ENCODE data around the gene DHRSX. TPM values are rescaled to one million over a fixed set of nuclear protein-coding genes. Genes with fewer than 3 reads are reported as not detected.

DHRSX gene
- total RNA-seq, 1 donor from 2014 or later: 34.2 TPM

- Mint-ChIP-seq H3K9me3 (no peaks in the 10 kb centered on the region), H3K4me1 (ENCODE audit: unreplicated experiment) (no peaks in the 10 kb centered on the region), H3K27ac (no peak overlapping the region), H3K4me3 (no peak overlapping the region), H3K27me3 (no peaks in the 10 kb centered on the region), H3K36me3 (peaks cover 8% of the 10 kb centered on the region)
- no peak for TF ChIP-seq CTCF (conservative IDR thresholded peaks at IDR 0.05)
- DNase-seq (ENCODE audit: extremely low spot score, unreplicated experiment): no peak
Measured at GRCh38 chrX:2418000-2418399, 82.8 kb downstream of the DHRSX start.

- Mint-ChIP-seq H3K4me1 (ENCODE audit: unreplicated experiment) (no peaks in the 10 kb centered on the region), H3K27ac (no peak overlapping the region), H3K4me3 (no peak overlapping the region), H3K9me3 (no peaks in the 10 kb centered on the region), H3K27me3 (no peaks in the 10 kb centered on the region), H3K36me3 (peaks cover 8% of the 10 kb centered on the region)
- no peak for TF ChIP-seq CTCF (conservative IDR thresholded peaks at IDR 0.05)
- DNase-seq (ENCODE audit: extremely low spot score, unreplicated experiment): no peak
Measured at GRCh38 chrX:2416851-2417604, 83.7 kb downstream of the DHRSX start.

GRCh38 chrX:2414384-2414783, 86.4 kb downstream of the DHRSX start:
- no peak overlapping the region for H3K4me3 Mint-ChIP-seq
- H3K36me3 Mint-ChIP-seq: peaks cover 1% of the 10 kb centered on the region
- TF ChIP-seq CTCF (conservative IDR thresholded peaks at IDR 0.05): no peak
- H3K27me3 Mint-ChIP-seq: no peaks in the 10 kb centered on the region
- H3K9me3 Mint-ChIP-seq: no peaks in the 10 kb centered on the region
- peaks cover 6% of the 10 kb centered on the region for H3K4me1 Mint-ChIP-seq (ENCODE audit: unreplicated experiment)
- no peak overlapping the region for H3K27ac Mint-ChIP-seq
- no peak for DNase-seq (ENCODE audit: extremely low spot score, unreplicated experiment)

DNA sequence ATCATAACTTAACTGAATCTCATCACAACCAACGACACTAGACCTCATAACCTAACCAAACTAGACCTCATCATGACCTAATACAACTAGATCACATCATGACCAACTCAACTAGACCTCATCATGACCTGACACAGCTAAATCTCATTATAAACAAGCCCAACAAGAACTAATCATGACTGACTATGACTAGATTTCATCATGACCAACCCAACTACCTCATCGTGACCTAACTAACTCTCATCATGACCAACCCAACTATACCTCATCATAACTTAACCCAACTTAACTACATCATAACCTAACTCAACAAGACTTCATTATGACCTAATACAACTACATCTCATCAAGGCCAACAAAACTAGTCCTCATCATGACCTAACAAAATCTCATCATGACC, 86.8 kb downstream of the DHRSX start:
- no peak overlapping the region for H3K27ac Mint-ChIP-seq

DNA sequence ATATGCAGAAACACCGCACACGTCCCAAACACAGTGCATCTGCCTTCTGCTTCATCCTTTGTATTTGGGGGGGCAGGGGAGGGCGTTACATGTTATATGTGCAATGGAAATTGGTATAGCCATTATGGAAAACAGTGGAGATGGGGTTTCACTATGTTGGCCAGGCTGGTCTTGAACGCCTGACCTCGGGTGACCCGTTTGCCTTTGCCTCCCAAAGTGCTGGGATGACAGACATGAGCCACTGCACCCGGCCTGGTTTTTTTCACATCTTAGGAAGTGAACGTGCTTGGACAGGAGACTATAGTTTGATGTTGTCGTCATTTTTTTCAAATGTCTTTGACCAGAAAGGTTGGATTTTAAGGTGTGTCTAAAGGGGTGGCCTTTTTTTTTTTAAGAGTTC, 88.6 kb downstream of the DHRSX start:
- H3K9me3 Mint-ChIP-seq: no peaks in the 10 kb centered on the region
- no peak overlapping the region for H3K27ac Mint-ChIP-seq
- H3K36me3 Mint-ChIP-seq: peaks cover 13% of the 10 kb centered on the region
- no peaks in the 10 kb centered on the region for H3K27me3 Mint-ChIP-seq
- H3K4me1 Mint-ChIP-seq (ENCODE audit: unreplicated experiment): peaks cover 6% of the 10 kb centered on the region
- no peak for TF ChIP-seq CTCF (conservative IDR thresholded peaks at IDR 0.05)
- DNase-seq (ENCODE audit: extremely low spot score, unreplicated experiment): no peak
- H3K4me3 Mint-ChIP-seq: no peak overlapping the region

More for the DNA sequence above, 86.8 kb downstream of the DHRSX start:
- peaks cover 3% of the 10 kb centered on the region for H3K36me3 Mint-ChIP-seq
- no peak for TF ChIP-seq CTCF (conservative IDR thresholded peaks at IDR 0.05)
- no peaks in the 10 kb centered on the region for H3K9me3 Mint-ChIP-seq
- no peaks in the 10 kb centered on the region for H3K27me3 Mint-ChIP-seq
- no peak for DNase-seq (ENCODE audit: extremely low spot score, unreplicated experiment)
- no peak overlapping the region for H3K4me3 Mint-ChIP-seq
- peaks cover 6% of the 10 kb centered on the region for H3K4me1 Mint-ChIP-seq (ENCODE audit: unreplicated experiment)
